GM19025 (cell line): ENCODE results near the gene UBE2D3.

Source experiments
- ATAC-seq: cut with Tn5 transposase; IDR thresholded peaks from one replicate; pipeline ENCODE4 v1.9.1; 2021; ENCODE audit warnings: mild to moderate bottlenecking, low read depth, moderate library complexity; ENCODE audit not compliant: unreplicated experiment

UBE2D3 gene

GRCh38 chr4:102794999-102795398, 32.4 kb downstream of the UBE2D3 start:
- no peak for ATAC-seq

- no peak for ATAC-seq
Measured at GRCh38 chr4:102792361-102792936, 34.9 kb downstream of the UBE2D3 start.

GRCh38 chr4:102791318-102791835, 36.0 kb downstream of the UBE2D3 start:
- no peak for ATAC-seq

GRCh38 chr4:102789317-102789717, 38.0 kb downstream of the UBE2D3 start:
- no peak for ATAC-seq

- ATAC-seq: no peak
Measured at GRCh38 chr4:102787944-102788343, 39.4 kb downstream of the UBE2D3 start.

GRCh38 chr4:102787096-102787881, 40.1 kb downstream of the UBE2D3 start:
- ATAC-seq: no peak

- ATAC-seq: no peak
Measured at GRCh38 chr4:102786279-102786678, 41.1 kb downstream of the UBE2D3 start.

GRCh38 chr4:102783006-102783405, 44.3 kb downstream of the UBE2D3 start:
- ATAC-seq: no peak

GRCh38 chr4:102781570-102781969, 45.8 kb downstream of the UBE2D3 start:
- ATAC-seq: no peak

GRCh38 chr4:102780476-102781144, 46.7 kb downstream of the UBE2D3 start:
- ATAC-seq: no peak

GRCh38 chr4:102779204-102779603, 48.1 kb downstream of the UBE2D3 start:
- ATAC-seq: no peak

GRCh38 chr4:102778720-102779119, 48.6 kb downstream of the UBE2D3 start:
- ATAC-seq: no peak

GRCh38 chr4:102775805-102776204, 51.5 kb downstream of the UBE2D3 start:
- ATAC-seq: no peak

- ATAC-seq: no peak
Measured at GRCh38 chr4:102774254-102774653, 53.1 kb downstream of the UBE2D3 start.

GRCh38 chr4:102772738-102773340, 54.5 kb downstream of the UBE2D3 start:
- ATAC-seq: no peak

GRCh38 chr4:102764901-102765300, 62.5 kb downstream of the UBE2D3 start:
- ATAC-seq: no peak

- no peak for ATAC-seq
Measured at GRCh38 chr4:102761906-102762305, 65.4 kb downstream of the UBE2D3 start.

- no peak for ATAC-seq
Measured at GRCh38 chr4:102761296-102761701, 66.1 kb downstream of the UBE2D3 start.

GRCh38 chr4:102760645-102761295, 66.6 kb downstream of the UBE2D3 start, which contains the start of gene MANBA:
Gene MANBA (minus strand): TSS chr4:102760968. CDS start chr4:102760894, 74 bp downstream.
- ATAC-seq: peak; percentile 90
